Measurements from ENCODE around the gene MYPOP.
"Not testable (repeated sequence)": the region's sequence is repeated elsewhere in the genome, so short reads cannot be mapped to it uniquely, and the experiment has no call there.

The MYPOP gene

DNA sequence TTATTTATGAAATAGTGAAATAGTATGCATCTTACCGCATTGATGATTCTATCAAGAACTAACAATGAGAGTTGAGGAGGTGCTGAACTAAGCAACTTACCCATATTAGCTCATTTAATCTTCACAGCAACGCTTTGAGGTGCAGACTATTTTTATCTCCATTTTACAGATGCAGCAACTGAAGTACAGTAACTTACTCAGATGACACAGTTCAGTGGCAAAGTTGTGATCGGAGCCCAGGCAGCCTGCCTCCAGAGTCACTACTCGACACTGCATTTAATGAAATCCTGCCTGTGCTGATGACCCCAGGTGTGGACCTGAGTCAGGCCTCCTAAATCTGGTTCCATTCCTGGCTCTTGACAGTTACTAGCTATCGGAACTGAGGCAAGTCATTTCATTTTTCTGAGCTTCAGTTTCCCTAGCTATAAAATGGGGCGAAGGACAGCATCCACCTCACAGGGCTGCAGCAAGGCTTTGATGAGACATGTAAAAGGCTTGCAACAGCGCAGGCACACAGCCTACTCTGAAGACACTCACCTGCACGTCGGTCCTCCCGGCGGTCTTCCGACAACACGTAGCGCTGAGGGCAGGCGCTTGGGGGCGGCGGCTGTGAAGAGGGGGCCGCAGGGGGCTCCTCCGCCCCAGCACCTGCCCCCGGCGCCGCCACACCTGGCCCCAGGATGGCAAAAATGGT is 1.5 kb downstream of the MYPOP start:
- Histone ChIP-seq H3K36me3 (peaks cover 28 to 53% (median 44%) of the 10 kb centered on the region in 11 experiments), H3K4me3 (peak overlapping the region; percentile 72 to 95 (median 88)), H3K9ac (peak overlapping the region; percentile 78 to 90 (median 85)), H4K20me1 (peaks cover 16 to 57% (median 48%) of the 10 kb centered on the region in 11 experiments; a peak in 20 of 22 replicates), H3K9me3 (replicated peaks in 1 of 11) (no peaks in the 10 kb centered on the region), H3K27me3 (no peaks in the 10 kb centered on the region), H3K4me2 (peak overlapping the region; percentile 81 to 99 (median 96)), H3K4me1 (peaks cover 20 to 59% (median 35%) of the 10 kb centered on the region in 10 experiments), H3K27ac (peak overlapping the region in 10 of 11 experiments; percentile 38 to 91 (median 80); a peak in 18 of 22 replicates)
- no peak for TF ChIP-seq Cebpa-rat (IDR thresholded peaks at IDR 0.05)

DNA sequence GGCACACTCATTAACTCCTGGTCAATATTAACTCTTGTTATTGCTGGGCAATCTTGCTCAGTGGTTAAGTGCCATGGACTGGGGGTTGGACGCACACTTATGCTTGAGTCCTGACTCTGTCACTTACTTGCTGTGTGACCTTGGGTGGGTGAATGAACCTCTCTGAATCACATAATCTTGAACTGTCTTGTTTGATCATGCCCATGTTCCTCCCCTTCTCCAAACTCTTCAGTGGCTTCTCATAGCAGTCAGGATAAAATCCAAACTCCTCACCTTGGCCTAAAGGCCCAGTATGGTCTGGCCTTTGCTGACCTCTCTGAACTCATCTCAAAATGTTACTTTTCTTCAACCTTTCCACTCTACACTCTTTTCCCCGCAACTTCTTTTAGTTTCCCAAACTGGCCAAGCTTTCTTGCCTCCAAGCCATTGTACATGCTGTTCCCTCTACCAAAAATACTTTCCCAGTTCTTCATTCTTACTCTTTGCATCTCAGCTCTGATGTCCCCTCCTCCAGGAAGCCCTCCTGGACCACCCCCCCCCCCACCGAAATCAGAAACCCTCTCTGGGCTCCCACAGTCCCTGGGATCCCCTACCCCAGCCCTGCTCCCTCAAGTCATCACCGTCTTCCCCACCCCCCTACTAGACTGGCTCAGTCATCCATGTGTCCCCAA is 2.4 kb downstream of the MYPOP start:
- no peak for TF ChIP-seq Cebpa-rat (IDR thresholded peaks at IDR 0.05)
- H3K4me3 ChIP-seq, result peak overlapping the region in 7 of 10 experiments; percentile 79 to 95 (median 88); a peak in 12 of 20 replicates
- peaks cover 20 to 59% (median 35%) of the 10 kb centered on the region in 10 experiments for H3K4me1 ChIP-seq
- peak overlapping the region in 2 of 11 experiments; percentile 87 to 90; a peak in 3 of 22 replicates for H3K9ac ChIP-seq
- no peaks in the 10 kb centered on the region for H3K27me3 ChIP-seq
- peak overlapping the region; percentile 81 to 99 (median 96); a peak in 21 of 22 replicates for H3K4me2 ChIP-seq
- no peak overlapping the region for H3K27ac ChIP-seq
- peaks cover 16 to 65% (median 56%) of the 10 kb centered on the region in 11 experiments; a peak in 20 of 22 replicates for H4K20me1 ChIP-seq
- peaks cover 34 to 61% (median 53%) of the 10 kb centered on the region in 11 experiments for H3K36me3 ChIP-seq
- no peaks in the 10 kb centered on the region for H3K9me3 ChIP-seq (replicated peaks in 1 of 11)

DNA sequence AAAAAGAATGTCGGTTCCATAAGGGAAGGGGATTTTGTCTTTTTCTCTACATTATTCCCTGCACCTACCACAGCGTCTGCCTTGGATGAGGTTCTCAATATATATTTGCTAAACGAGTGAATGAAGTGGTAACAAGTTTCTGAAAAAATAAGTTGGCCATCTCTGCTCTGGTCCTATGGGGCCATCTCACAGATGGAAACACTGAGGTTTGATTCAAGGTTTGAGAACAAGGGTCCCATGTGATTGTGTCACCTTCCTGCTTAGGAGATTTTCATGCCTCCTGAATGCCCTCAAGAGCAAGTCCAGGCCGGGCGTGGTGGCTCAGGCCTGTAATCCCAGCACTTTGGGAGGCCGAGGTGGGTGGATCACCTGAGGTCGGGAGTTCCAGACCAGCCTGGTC is 3.2 kb downstream of the MYPOP start:
- no peak overlapping the region for H3K4me3 ChIP-seq
- H3K9ac ChIP-seq, result no peak overlapping the region
- H3K9me3 ChIP-seq (replicated peaks in 1 of 11), result no peaks in the 10 kb centered on the region
- H3K27ac ChIP-seq, result no peak overlapping the region
- no peaks in the 10 kb centered on the region for H3K27me3 ChIP-seq
- H3K4me1 ChIP-seq, result peaks cover 20 to 59% (median 37%) of the 10 kb centered on the region in 10 experiments
- TF ChIP-seq Cebpa-rat (IDR thresholded peaks at IDR 0.05), result no peak
- no peak overlapping the region for H3K4me2 ChIP-seq
- peaks cover 42 to 69% (median 61%) of the 10 kb centered on the region in 11 experiments for H3K36me3 ChIP-seq
- H4K20me1 ChIP-seq, result peaks cover 16 to 73% (median 61%) of the 10 kb centered on the region in 11 experiments; a peak in 20 of 22 replicates

DNA sequence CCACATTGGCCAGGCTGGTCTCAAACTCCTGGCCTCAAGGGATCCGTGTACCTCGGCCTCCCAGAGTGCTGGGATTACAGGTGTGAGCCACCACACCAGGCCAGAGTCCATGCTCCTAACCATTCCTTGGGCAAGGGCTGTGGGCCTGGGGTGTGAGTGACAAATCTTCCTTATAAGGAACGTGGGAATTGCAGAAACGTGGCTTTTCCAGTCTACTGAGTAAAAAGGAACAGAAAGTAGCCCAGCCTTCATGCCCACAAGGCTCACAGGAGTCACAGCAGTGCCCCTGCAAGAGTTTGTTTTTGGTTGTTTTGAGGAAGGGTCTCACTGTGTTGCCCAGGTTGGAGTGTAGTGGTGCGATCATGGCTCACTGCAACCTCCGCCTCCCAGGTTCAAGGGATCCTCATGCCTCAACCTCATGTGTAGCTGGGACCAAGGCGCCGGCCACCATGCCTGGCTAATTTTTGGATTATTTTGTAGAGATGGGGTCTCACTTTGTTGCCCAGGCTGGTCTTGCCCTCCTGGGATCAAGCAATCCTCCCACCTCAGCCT is 5.1 kb downstream of the MYPOP start:
- Histone ChIP-seq H3K4me2 (peak overlapping the region in 7 of 11 experiments; percentile 25 to 81 (median 64); a peak in 12 of 22 replicates), H3K4me3 (no peak overlapping the region), H4K20me1 (peaks cover 16 to 90% (median 68%) of the 10 kb centered on the region in 11 experiments; a peak in 20 of 22 replicates), H3K4me1 (peaks cover 13 to 61% (median 37%) of the 10 kb centered on the region in 10 experiments), H3K36me3 (peaks cover 43 to 79% (median 67%) of the 10 kb centered on the region in 11 experiments), H3K27ac (peak overlapping the region in 2 of 11 experiments; percentile 32 to 40; a peak in 3 of 22 replicates), H3K9ac (peak overlapping the region in 2 of 11 experiments; percentile 22 to 31; a peak in 2 of 22 replicates), H3K27me3 (no peaks in the 10 kb centered on the region), H3K9me3 (replicated peaks in 1 of 11) (no peaks in the 10 kb centered on the region)
- TF ChIP-seq Cebpa-rat (IDR thresholded peaks at IDR 0.05), result no peak

DNA sequence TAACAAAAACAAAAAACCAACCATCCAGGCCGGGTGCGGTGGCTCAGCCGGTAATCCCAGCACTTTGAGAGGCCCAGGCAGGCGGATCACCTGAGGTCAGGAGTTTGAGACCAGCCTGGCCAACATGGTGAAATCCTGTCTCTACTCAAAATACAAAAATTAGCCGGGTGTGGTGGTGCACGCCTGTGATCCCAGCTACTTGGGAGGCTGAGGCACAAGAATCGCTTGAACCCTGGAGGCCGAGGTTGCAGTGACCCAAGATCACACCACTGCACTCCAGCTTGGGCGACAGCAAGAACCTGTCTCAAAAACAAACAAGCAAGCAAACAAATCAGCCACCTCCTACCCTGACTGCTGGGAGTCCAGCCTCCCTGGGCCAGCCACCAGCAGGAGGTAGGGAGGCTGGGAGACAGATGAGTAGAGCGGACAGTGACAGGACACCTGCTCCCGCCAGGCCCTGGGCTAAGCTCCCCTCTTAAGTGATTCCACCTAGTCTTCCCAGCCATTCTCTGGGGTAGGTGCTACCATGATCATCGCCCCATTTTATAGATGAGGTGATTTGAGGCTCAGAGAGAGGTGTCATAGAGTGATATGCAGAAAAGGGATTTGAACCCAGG is 6.3 kb downstream of the MYPOP start:
- H3K4me1 ChIP-seq, result peaks cover 8 to 56% (median 32%) of the 10 kb centered on the region in 10 experiments
- H3K27ac ChIP-seq, result not testable (repeated sequence)

DNA sequence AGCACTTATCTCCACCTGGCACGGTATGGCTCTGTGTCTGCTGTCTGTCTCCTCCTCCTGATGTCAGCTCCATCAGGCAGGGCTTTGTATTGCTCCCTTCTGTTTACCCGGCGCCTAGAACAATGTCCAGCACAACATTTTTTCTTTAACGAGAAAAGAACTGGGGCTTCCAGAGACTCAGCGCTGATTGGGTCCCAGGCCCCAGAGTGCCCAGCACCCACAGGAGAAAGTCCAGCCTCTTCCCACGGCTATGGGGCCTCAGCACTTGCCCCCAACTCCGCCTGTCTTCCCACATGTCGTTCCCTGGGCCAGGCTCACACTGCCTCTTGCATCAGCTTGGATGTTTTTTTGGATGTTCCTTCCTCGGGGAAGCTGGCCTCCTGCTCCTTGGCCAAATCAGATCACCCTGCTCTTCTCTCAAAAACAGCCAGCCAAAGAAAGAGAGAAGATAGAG is 6.9 kb downstream of the MYPOP start:
- H3K27me3 ChIP-seq, result no peaks in the 10 kb centered on the region
- H4K20me1 ChIP-seq, result peaks cover 8 to 90% (median 63%) of the 10 kb centered on the region in 11 experiments; a peak in 19 of 22 replicates
- H3K4me1 ChIP-seq, result peaks cover 3 to 51% (median 27%) of the 10 kb centered on the region in 10 experiments
- 0 out of 22 replicates have a peak overlapping the region, but pooled peaks of 2 of the 11 experiments have one; percentile 13 for H3K9ac ChIP-seq
- peaks cover 43 to 84% (median 72%) of the 10 kb centered on the region in 11 experiments for H3K36me3 ChIP-seq
- no peak overlapping the region for H3K4me2 ChIP-seq
- no peaks in the 10 kb centered on the region for H3K9me3 ChIP-seq (replicated peaks in 1 of 11)
- no peak overlapping the region for H3K4me3 ChIP-seq
- no peak for TF ChIP-seq Cebpa-rat (IDR thresholded peaks at IDR 0.05)
- H3K27ac ChIP-seq, result no peak overlapping the region

More for the DNA sequence above, 6.3 kb downstream of the MYPOP start:
- H3K27me3 ChIP-seq; H3K4me2 ChIP-seq; H3K4me3 ChIP-seq; H3K9me3 ChIP-seq (replicated peaks in 1 of 11): not testable (repeated sequence)
- peaks cover 13 to 95% (median 69%) of the 10 kb centered on the region in 11 experiments; a peak in 20 of 22 replicates for H4K20me1 ChIP-seq
- peak overlapping the region in 1 of 11 experiments; percentile 13; a peak in 2 of 22 replicates for H3K9ac ChIP-seq
- H3K36me3 ChIP-seq, result peaks cover 43 to 89% (median 75%) of the 10 kb centered on the region in 11 experiments

DNA sequence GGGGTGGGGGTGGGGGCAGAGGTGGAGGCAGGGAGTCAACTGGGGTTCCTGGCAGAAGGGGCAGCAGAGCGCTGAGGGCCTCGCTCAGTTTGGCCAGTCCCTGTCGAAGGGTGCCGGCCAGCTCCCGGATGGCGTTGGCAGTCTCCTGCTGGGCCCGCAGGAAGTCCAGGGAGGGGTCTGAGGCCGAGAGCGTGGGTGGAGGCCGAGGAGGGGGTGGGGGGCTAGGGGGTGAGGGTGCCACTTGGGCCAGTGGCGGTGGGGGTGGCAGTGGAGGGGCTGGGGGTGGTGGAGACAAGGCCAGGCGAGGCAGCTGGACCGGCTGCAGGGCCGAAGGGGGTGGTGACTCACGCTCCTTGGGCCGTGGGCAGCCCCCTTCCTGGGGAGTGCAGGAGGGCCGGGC is 11.5 kb downstream of the MYPOP start:
- H3K9me3 ChIP-seq (replicated peaks in 1 of 11), result no peaks in the 10 kb centered on the region
- peaks cover 15 to 59% (median 39%) of the 10 kb centered on the region in 11 experiments for H3K36me3 ChIP-seq
- no peak overlapping the region for H3K9ac ChIP-seq
- H3K27me3 ChIP-seq, result no peaks in the 10 kb centered on the region
- peaks cover 0 to 43% (median 22%) of the 10 kb centered on the region in 11 experiments; a peak in 14 of 22 replicates for H4K20me1 ChIP-seq
- TF ChIP-seq Cebpa-rat (IDR thresholded peaks at IDR 0.05), result no peak
- H3K4me1 ChIP-seq, result peaks cover 5 to 27% (median 14%) of the 10 kb centered on the region in 10 experiments; a peak in 19 of 20 replicates
- H3K27ac ChIP-seq, result no peak overlapping the region
- H3K4me2 ChIP-seq, result no peak overlapping the region
- H3K4me3 ChIP-seq, result no peak overlapping the region

DNA sequence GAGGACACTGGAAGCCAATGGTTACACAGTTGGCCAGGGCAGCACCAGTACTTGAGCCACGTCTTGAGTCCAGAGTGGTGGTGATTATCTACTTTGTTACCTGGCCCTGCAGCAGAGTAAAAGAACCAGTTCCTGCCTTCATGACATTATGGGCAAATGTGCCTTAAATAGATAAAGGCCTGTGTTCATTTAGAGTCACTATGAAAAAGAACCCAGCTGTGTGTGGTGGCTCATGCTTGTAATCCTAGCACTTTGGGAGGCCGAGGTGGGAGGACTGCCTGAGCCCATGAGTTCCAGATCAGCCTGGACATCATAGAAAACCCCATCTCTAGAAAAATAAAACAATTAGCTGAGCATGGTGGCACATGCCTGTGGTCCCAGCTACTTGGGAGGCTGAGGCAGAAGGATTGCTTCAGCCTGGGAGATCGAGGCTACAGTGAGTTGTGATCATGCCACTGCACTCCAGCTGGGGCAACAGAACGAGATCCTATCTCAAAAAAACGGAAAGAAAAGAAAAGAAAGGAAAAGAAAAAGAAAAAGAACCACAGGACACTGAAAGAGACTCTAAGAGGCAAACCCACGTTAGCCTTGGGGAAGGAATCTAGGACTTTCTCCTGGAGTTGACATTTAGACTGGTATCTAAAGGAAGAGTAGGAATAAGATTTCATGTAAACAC is 13.1 kb downstream of the MYPOP start:
- Histone ChIP-seq H3K9me3 (replicated peaks in 1 of 11) (no peaks in the 10 kb centered on the region), H3K4me1 (peaks cover 17 to 37% (median 25%) of the 10 kb centered on the region in 10 experiments), H3K27ac (no peak overlapping the region), H3K4me2 (no peak overlapping the region), H3K27me3 (no peaks in the 10 kb centered on the region), H3K4me3 (no peak overlapping the region), H4K20me1 (peaks cover 12 to 41% (median 20%) of the 10 kb centered on the region in 11 experiments; a peak in 20 of 22 replicates), H3K9ac (no peak overlapping the region), H3K36me3 (peaks cover 2 to 49% (median 27%) of the 10 kb centered on the region in 11 experiments; a peak in 20 of 22 replicates)
- TF ChIP-seq Cebpa-rat (IDR thresholded peaks at IDR 0.05), result no peak
